Erythroblast (primary cell): Measurements from ENCODE around the gene MPHOSPH9.

Source experiments
- GATA1 ChIP-seq: IDR thresholded peaks from 2 replicates; pipeline ENCODE4 v1.6.1; 2011; ENCODE audit warnings: low read depth, mild to moderate bottlenecking, control low read depth, low read length, moderate library complexity
- POLR2A ChIP-seq: IDR thresholded peaks from 2 replicates; pipeline ENCODE4 v1.6.1; 2011; ENCODE audit warnings: mild to moderate bottlenecking, low read length

DNA sequence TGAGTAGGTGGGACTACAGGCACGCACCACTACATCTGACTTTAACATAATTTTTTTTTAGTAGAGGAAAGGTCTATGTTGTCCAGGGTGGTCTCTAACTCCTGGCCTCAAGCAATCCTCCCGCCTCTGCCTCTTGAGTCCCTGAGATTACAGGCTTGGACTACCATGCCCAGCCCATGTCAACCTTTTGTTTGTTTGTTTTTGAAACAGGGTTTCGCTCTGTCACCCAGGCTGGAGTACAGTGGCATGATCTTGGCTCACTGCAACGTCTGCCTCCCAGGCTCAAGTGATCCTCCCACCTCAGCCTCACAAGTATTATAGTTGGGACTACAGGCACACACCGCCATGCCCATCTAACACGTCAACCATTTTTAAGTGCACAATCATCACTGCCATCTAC, 111.3 kb downstream of the MPHOSPH9 start:
- no peak for TF ChIP-seq POLR2A
- TF ChIP-seq GATA1 = no peak
